ES-I3 (cell line): Measurements from ENCODE around the gene SBNO2.
"Not testable (repeated sequence)": the region's sequence is repeated elsewhere in the genome, so short reads cannot be mapped to it uniquely, and the experiment has no call there.

Experiments used
- H3K36me3 ChIP-seq: 2 replicates; pipeline ENCODE4 v1.6.1; 2013; ENCODE audit warnings: mild to moderate bottlenecking, low read length, control low read depth, moderate library complexity; ENCODE audit not compliant: insufficient read depth
- H3K4me1 ChIP-seq: 2 replicates; pipeline ENCODE4 v1.6.1; 2013; ENCODE audit warnings: mild to moderate bottlenecking, control low read depth, low read length; ENCODE audit not compliant: insufficient read depth
- H3K9ac ChIP-seq: 2 replicates; pipeline ENCODE4 v1.6.1; 2013; ENCODE audit warnings: low read depth, mild to moderate bottlenecking, low read length, moderate library complexity
- H3K9me3 ChIP-seq: 2 replicates; pipeline ENCODE4 v1.6.1; 2013; ENCODE audit warnings: mild to moderate bottlenecking, low read length, moderate library complexity; ENCODE audit not compliant: control insufficient read depth, insufficient read depth

SBNO2 gene

GRCh38 chr19:1214862-1215731, 41.0 kb upstream of the SBNO2 start:
- no peak overlapping the region for H3K9ac ChIP-seq
- H3K4me1 ChIP-seq, result peaks cover 19% of the 10 kb centered on the region; the same call in 1 of the 2 replicates
- no peaks in the 10 kb centered on the region for H3K9me3 ChIP-seq
- H3K36me3 ChIP-seq, result no peaks in the 10 kb centered on the region; the same call in 1 of the 2 replicates

GRCh38 chr19:1214299-1214861, 40.3 kb upstream of the SBNO2 start:
- H3K9me3 ChIP-seq, result no peaks in the 10 kb centered on the region
- no peak overlapping the region for H3K9ac ChIP-seq
- H3K36me3 ChIP-seq, result no peaks in the 10 kb centered on the region; the same call in 1 of the 2 replicates
- H3K4me1 ChIP-seq, result peaks cover 19% of the 10 kb centered on the region; the same call in 1 of the 2 replicates

GRCh38 chr19:1213391-1214286, 39.6 kb upstream of the SBNO2 start:
- peaks cover 19% of the 10 kb centered on the region; the same call in 1 of the 2 replicates for H3K4me1 ChIP-seq
- H3K9ac ChIP-seq, result no peak overlapping the region
- H3K36me3 ChIP-seq, result no peaks in the 10 kb centered on the region; the same call in 1 of the 2 replicates
- H3K9me3 ChIP-seq, result no peaks in the 10 kb centered on the region

GRCh38 chr19:1211494-1212234, 37.6 kb upstream of the SBNO2 start:
- H3K9me3 ChIP-seq, result no peaks in the 10 kb centered on the region
- no peaks in the 10 kb centered on the region for H3K36me3 ChIP-seq
- peaks cover 13% of the 10 kb centered on the region; the same call in 1 of the 2 replicates for H3K4me1 ChIP-seq
- peak overlapping the region; percentile 8; the same call in 1 of the 2 replicates for H3K9ac ChIP-seq

- no peaks in the 10 kb centered on the region for H3K9me3 ChIP-seq
These were observed 36.1 kb upstream of the SBNO2 start for GRCh38 chr19:1210227-1210538.

GRCh38 chr19:1208830-1209229, 34.8 kb upstream of the SBNO2 start:
- not testable (repeated sequence) for H3K4me1 ChIP-seq, H3K9ac ChIP-seq, H3K36me3 ChIP-seq, H3K9me3 ChIP-seq

More at GRCh38 chr19:1210227-1210538, 36.1 kb upstream of the SBNO2 start:
- Histone ChIP-seq H3K4me1 (peaks cover 10% of the 10 kb centered on the region; the same call in 1 of the 2 replicates), H3K9ac (no peak overlapping the region), H3K36me3 (no peaks in the 10 kb centered on the region)

GRCh38 chr19:1206864-1207450, 32.9 kb upstream of the SBNO2 start:
- Histone ChIP-seq H3K9ac (peak overlapping the region; percentile 83), H3K9me3 (no peaks in the 10 kb centered on the region), H3K36me3 (no peaks in the 10 kb centered on the region), H3K4me1 (no peaks in the 10 kb centered on the region; the same call in 1 of the 2 replicates)

- H3K36me3 ChIP-seq, result no peaks in the 10 kb centered on the region
- H3K9me3 ChIP-seq, result no peaks in the 10 kb centered on the region
- peak overlapping the region; percentile 83 for H3K9ac ChIP-seq
- H3K4me1 ChIP-seq, result no peaks in the 10 kb centered on the region; the same call in 1 of the 2 replicates
These were observed 32.2 kb upstream of the SBNO2 start for GRCh38 chr19:1206150-1206863.

GRCh38 chr19:1205114-1206099, 31.3 kb upstream of the SBNO2 start, which contains the start of gene STK11:
Gene STK11 (plus strand): TSS chr19:1205778. CDS start chr19:1206914, 1,136 bp downstream.
- H3K9ac ChIP-seq, result peak within 1 kb of the TSS; percentile 83
- no peaks in the 10 kb centered on the region for H3K36me3 ChIP-seq
- no peaks in the 10 kb centered on the region for H3K9me3 ChIP-seq
- no peaks in the 10 kb centered on the region for H3K4me1 ChIP-seq

- H3K4me1 ChIP-seq, H3K9ac ChIP-seq, H3K9me3 ChIP-seq, H3K36me3 ChIP-seq: not testable (repeated sequence)
These were observed 26.5 kb upstream of the SBNO2 start for GRCh38 chr19:1200614-1201013.

GRCh38 chr19:1199531-1199930, 25.5 kb upstream of the SBNO2 start:
- H3K4me1 ChIP-seq, result no peaks in the 10 kb centered on the region
- no peak overlapping the region for H3K9ac ChIP-seq
- H3K9me3 ChIP-seq, result no peaks in the 10 kb centered on the region
- H3K36me3 ChIP-seq, result no peaks in the 10 kb centered on the region

- no peaks in the 10 kb centered on the region; the same call in 1 of the 2 replicates for H3K4me1 ChIP-seq
- H3K9ac ChIP-seq, result no peak overlapping the region
- no peaks in the 10 kb centered on the region for H3K36me3 ChIP-seq
- no peaks in the 10 kb centered on the region for H3K9me3 ChIP-seq
These were observed 15.4 kb upstream of the SBNO2 start for GRCh38 chr19:1189419-1189818.
